NK-92 (cell line): ENCODE measurements around the gene TUBGCP6.

ENCODE experiments used
- DNase-seq: peaks from one replicate; lab custom pipeline; 2025; ENCODE audit not compliant: unreplicated experiment; lab: John Stamatoyannopoulos, UW

Gene TUBGCP6

DNA sequence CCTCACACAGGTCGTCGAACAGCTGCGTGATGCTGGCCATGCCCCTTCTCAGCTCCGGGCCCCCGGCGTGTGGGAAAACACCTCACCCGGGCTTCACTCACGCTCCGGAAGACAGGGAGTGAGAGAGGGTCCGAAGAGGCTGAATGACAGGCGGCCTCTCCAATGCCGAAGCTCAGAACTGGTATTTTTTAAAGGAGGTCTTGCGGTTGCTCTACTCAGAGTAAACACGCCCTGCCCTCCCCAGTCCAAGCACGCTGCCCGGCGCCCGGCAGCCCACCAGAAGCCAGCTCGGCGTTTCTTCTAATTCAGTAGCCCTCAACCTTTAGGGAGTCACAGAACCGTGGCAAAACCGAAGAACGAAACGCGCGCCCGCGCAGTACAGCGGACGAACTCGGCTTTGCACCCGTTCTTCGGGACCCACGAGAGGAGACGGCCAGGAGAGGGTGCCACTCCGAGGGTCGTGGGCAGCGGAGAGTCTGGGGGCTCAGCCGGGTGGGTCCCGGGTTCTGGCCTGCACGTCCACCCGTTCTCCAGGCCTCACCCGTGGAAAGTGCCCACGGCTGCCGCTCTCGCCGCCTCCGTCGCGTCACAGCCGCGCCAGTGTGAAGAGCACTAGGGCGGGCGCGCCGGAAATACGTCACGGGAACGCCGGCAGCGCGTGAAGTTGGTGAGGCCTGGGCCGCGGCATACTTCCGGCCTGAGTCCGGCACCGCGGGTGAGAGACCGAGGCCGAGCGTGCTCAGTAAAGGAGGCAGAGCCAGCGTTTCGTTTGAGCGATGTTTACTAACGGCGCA, at the start of gene TUBGCP6:
Gene TUBGCP6, minus strand, starts transcription at position 604 of the 794 bp plus-strand sequence. Its CDS starts 564 bp downstream, at position 40.
- peak; percentile 22 for DNase-seq

DNA sequence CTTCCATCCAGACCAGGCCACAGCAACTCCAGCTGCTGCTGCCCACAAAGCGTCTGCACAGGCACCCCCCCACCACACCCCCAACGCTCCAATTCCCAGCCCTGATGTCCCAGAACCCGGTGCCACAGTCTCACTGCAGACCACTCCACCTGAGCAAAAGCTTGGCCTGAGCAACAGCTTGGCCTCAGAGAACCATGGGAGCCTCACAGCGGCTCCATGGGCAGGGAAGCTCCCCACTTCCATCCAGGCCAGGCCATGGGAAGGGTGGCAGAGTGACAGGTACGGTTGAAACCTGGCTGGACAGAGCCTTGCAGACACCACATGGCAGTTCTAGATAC, 49.5 kb upstream of the TUBGCP6 start:
- no peak for DNase-seq

DNA sequence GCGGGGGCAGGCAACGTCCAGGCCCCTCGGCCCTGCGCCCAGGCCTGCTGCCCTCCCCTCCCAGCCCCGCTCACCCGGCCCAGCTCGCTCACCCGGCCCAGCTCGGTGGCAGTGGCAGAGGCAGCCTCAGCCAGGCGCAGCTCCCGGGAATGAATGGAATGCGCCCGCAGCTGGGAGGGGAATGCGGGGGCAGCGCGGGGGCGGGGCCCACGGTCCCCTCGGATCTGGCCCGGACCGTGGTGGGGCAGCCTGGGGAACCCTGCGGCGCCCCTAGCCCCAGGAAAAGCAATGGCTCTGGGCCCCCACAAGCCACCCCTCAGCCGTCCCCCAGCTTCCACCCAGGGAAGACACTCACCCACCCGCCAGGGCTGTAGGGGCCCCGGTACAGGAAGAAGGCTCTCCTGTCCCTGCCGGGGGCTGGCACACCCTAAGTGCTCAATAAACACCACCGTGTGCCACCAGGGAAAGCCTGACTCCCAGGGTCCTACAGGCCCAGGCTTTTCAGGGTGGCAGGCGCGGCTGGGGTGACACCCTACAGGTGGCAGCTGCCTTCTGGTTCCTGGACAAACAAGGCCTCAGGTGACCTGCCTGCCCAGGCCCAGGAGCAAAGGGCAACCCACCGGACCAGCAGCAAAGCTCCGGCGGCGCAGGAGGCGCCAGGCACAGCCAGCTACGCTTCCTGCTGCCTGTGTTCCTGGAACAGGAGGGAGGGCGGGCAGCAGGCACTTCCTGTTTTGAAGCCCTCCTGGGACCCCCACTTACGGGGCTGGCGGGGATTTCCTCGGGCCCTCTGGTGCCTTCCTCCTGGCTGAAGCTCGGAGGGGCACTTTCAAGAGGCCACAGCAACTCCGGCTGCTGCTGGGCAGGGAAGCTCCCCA, 48.9 kb upstream of the TUBGCP6 start:
- DNase-seq = no peak

DNA sequence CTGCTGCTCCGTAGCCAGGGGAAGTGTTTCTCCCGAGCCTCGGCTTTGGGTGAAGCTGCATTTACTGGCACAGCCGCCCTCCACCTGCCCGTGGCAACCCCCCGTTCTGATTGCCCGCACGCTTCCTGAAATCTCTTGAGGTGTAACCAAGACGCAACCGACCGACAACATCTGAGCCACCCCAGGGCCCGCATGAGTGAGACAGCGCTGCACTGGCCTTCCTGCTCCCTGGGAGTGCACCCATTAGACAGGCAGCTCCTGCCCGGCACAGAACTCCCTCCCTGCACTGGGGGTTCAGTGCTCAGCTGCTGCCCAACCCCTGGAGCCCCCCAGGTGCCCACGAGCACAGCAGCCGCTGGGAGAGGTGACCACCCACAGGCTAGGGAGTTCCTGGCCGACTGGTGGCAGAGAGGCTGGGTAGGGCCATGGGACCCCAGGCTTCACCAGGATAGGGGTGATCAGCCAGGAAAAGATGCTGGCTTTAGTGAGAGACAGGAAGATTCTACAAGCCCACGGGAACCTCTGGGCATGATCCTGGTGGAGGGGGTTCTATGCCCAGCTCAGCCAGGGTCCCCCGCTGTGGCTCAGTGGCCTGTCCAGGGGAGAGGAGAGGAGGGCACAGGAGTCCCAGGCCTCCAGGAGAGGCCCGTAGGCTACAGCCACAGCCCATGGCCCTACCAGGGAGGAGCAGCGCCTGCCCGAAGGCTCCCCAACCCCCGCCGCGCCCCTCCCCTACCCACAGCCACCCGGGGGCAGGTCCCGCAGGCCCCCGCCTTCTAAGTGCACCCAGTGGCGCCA, 48.0 kb upstream of the TUBGCP6 start:
- DNase-seq = no peak

DNA sequence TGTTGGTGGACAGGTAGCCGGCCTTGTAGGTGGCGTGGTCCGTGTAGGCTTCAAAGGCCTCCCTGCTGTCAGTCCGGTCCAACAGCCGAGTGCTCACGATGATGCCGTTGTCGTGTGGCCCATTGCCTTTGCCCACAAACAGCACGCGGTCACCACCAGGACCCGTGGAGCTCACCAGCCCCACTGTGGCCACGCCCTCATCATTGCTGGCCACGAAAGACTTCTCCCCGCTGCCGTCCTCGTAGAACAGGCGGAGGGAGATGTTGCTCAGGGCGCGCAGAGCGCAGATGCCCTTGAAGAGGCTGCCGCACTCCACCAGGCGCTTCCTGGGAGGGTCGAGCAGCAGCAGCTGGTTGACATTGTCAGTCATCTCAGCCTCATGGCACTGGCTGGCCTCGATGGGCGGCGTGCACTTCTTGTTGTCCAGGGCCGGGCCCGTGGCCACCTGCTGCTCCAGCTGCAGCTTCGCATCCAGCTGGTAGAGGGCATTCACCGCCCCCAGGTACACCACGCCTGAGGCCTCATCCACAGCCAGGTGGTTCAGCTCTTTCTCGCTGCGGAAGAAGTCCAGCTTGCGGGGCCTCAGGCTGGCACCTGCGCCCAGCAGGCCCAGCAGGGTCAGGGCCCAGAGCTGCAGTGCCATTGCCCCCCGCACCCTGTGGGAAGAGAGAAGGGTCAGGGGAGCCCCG, 45.3 kb upstream of the TUBGCP6 start:
- DNase-seq = no peak

- DNase-seq = no peak
Measured at GRCh38 chr22:50289151-50289941, 44.5 kb upstream of the TUBGCP6 start.

GRCh38 chr22:50287731-50288130, 42.9 kb upstream of the TUBGCP6 start:
- no peak for DNase-seq

GRCh38 chr22:50286701-50287318, 42.0 kb upstream of the TUBGCP6 start:
- no peak for DNase-seq

DNA sequence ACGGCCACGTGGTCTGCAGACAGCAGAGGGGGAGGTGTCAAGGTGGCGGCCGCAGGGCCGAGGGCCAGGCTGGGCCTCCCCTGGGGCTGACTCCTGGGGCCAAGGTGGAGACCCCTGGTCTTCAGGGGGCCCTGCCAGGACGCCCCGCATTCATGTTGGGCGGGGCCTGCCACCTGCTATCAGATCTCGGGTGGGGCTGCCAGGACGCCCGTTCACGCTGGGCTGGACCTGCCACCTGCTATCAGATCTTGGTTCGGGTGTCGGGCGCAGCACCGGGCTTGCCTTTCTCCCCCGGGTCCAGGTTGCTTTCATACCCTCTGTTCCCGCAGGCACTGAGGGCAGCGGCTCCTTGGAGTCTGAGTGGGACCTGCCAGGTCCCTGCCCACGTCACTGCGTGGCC, 41.5 kb upstream of the TUBGCP6 start:
- no peak for DNase-seq

DNA sequence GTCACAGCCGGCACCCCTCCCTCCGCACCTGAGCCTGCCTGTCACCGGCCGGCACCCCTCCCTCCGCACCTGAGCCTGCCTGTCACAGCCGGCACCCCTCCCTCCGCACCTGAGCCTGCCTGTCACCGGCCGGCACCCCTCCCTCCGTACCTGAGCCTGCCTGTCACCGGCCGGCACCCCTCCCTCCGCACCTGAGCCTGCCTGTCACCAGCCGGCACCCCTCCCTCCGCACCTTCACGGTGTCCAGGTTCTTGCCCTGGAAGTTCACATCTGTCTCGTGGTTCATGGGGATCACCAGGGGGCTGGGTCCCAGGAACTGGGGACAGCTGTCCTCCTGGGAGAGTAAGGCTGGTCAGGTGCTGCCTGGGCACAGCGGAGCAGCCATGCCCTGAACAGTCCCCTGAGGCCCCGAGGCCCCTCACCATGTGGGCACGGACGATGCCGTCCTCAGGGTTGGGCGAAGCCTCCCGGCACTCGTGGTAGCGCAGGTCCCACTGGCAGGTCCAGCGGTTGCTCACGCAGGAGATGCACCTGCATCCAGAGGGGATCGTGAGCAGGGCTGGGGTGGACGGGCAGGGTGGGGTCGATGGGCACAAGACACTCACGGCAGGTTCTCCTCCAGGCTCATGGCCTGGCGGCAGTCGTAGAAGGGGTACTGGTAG, 40.9 kb upstream of the TUBGCP6 start:
- no peak for DNase-seq

DNA sequence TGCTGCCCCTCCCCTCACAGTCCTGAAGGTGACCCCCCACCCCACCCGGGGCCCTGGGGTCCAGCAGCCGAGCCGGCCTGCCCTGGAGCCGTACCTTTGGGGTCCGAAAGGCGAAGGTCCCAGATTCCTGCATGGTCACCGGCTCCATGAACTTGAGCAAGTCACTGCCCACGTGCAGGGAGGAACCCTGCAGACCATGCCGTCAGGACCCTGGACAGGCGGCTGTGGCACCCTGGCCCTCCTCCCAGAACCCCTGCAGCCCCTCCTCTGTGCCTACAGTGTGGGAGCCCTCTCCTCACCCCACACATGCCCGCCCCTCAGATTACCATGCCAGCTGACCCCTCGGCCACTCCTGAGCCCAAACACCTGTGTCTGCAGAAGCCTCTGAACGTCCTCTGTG, 39.7 kb upstream of the TUBGCP6 start:
- DNase-seq = no peak

GRCh38 chr22:50283821-50284220, 39.0 kb upstream of the TUBGCP6 start:
- DNase-seq = no peak

DNA sequence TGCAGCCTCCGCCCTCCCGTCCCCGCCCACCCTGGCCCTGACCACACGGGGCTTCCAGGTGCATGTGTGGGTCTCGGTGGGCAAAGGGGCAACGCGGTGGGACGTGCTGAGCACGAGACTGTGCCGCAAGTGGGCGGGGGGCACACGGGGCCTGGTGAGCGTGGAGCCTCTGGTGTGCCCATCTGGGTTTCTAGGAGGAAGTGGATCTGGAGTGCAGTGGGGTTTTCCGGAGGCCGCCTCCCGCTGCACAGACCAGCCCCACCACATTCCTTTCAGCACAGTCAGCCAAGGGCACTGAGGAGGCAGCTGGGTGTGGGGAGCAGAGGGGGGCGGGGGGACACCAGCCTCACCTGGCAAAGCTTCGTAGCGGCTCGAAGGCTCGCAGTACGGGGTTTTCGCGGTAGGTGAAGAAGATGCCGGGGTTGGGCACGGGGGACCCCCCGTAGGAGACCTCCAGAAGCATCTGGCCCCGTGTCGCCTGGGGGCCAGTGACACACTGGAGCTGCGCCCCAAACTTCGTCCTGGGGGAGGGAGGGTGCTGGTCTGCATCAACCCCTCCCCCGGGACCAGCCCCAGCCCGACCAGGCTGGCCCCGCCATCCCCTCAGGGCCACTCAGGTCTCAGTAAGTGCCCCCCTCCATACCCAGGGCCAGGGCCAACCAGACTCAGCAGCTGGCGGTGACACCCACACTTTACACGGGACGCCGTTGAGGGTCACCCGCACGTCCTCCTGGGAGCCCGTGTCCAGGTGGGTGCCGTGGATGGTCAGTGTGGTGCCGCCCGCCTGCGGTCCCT, 37.7 kb upstream of the TUBGCP6 start:
- no peak for DNase-seq

- no peak for DNase-seq
Measured at GRCh38 chr22:50281957-50282356, 37.1 kb upstream of the TUBGCP6 start.

DNA sequence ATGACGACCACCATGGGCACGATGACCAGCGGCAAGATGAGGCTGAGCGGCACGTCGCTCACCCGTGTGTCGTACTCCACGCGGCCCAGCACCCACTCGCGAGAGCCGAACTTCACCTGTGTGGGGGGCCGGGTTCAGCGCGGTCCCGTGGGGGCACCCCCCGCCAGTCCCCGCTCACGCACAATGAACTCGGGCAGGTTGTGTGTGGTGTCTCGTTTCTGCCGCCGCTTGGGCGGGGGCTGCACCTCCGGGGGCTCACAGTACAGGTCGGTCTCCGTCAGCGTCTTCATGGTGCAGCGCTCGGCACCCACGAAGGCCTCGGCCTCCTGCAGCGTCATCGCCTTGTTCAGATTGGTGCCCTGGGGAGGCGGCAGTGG, 36.5 kb upstream of the TUBGCP6 start:
- no peak for DNase-seq

GRCh38 chr22:50280708-50281383, 36.0 kb upstream of the TUBGCP6 start:
- DNase-seq = no peak

DNA sequence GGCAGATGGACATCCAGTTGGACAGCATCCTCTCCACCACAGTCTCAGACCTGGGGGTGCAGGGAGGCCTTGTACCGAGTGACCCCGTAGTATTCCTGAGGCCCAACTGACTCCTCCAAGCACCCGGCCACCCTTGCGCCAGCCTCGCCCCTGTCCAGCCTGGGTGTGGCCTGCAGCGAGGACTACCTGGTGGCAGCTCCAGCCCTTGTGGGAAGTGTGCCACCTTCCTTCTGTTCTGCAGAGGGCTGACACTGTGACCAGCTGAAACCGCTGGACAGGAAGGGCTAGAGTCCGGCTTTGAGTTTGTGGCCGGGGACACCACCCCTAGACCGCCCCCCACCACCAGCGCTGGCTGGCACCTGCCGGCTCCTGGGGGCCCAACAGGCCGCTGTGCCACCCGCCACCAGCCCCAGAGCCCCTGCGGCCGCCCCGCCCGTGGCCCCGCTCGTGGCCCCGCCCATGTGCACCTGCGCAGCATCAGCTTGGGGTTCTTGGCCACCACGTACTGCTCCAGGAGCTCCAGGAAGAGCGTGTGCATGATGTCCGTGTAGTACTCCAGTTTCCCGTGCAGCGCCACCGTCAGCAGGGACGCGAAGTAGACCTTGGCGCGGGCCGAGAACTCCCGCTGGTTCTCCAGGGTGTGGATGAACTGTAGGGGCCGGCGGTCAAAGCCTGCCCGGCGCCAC, 35.3 kb upstream of the TUBGCP6 start:
- DNase-seq = no peak
